T47D (cell line): ENCODE data around the gene GALNTL6.

Source experiments
- DNase-seq, 2 experiments: peaks; one replicate each; pipeline versions ENCODE4 v3.0.0 to v3.0.0-alpha.2; 2011 to 2012; ENCODE audit warnings: low read depth in 1 of 2, low spot score in 1 of 2
- JUND ChIP-seq: IDR thresholded peaks from 2 replicates; pipeline ENCODE4 v1.6.1; 2012; ENCODE audit warnings: low read depth
- in situ Hi-C: cut with HindIII; loops from 2 replicates; pipeline ENCODE4 v1.10.0; 2016; ENCODE audit warnings: low sequenced_read_pairs, low pct_unique_long_range_greater_than_20kb

Gene GALNTL6

GRCh38 chr4:172152284-172152683 is 339.1 kb downstream of the GALNTL6 start:
- no peak for DNase-seq
- in situ Hi-C loops, result no loop called here
- no peak for TF ChIP-seq JUND

GRCh38 chr4:172153719-172154118 is 340.5 kb downstream of the GALNTL6 start:
- TF ChIP-seq JUND, result no peak
- no peak for DNase-seq
- in situ Hi-C loops, result no loop called here

- in situ Hi-C loops, result no loop called here
- no peak for DNase-seq
- TF ChIP-seq JUND, result no peak
Measured at GRCh38 chr4:172155838-172156345, 342.7 kb downstream of the GALNTL6 start.

- no peak for TF ChIP-seq JUND
- in situ Hi-C loops, result no loop called here
Measured at GRCh38 chr4:172157946-172158345, 344.7 kb downstream of the GALNTL6 start.

GRCh38 chr4:172163215-172163614 is 350.0 kb downstream of the GALNTL6 start:
- no peak for TF ChIP-seq JUND
- in situ Hi-C loops, result no loop called here

More at GRCh38 chr4:172157946-172158345, 344.7 kb downstream of the GALNTL6 start:
- DNase-seq, result no peak

GRCh38 chr4:172168888-172169287 is 355.7 kb downstream of the GALNTL6 start:
- DNase-seq, result no peak
- TF ChIP-seq JUND, result no peak
- in situ Hi-C loops, result no loop called here

More at GRCh38 chr4:172163215-172163614, 350.0 kb downstream of the GALNTL6 start:
- DNase-seq, result no peak

- no peak for DNase-seq
- no peak for TF ChIP-seq JUND
- in situ Hi-C loops, result no loop called here
Measured at GRCh38 chr4:172169871-172170270, 356.7 kb downstream of the GALNTL6 start.

GRCh38 chr4:172173206-172173605 is 360.0 kb downstream of the GALNTL6 start:
- no peak for TF ChIP-seq JUND
- no peak for DNase-seq
- in situ Hi-C loops, result no loop called here

GRCh38 chr4:172177382-172177781 is 364.2 kb downstream of the GALNTL6 start:
- in situ Hi-C loops, result no loop called here
- no peak for DNase-seq
- TF ChIP-seq JUND, result no peak

GRCh38 chr4:172188248-172188988 is 375.2 kb downstream of the GALNTL6 start:
- DNase-seq, result peak in 1 of 2 experiments; percentile 41

GRCh38 chr4:172202480-172203076 is 389.4 kb downstream of the GALNTL6 start:
- in situ Hi-C loops, result no loop called here
- no peak for TF ChIP-seq JUND
- peak; percentile 18 to 48 for DNase-seq

More at GRCh38 chr4:172188248-172188988, 375.2 kb downstream of the GALNTL6 start:
- TF ChIP-seq JUND, result no peak
- in situ Hi-C loops, result no loop called here

- no peak for DNase-seq
- in situ Hi-C loops, result no loop called here
- no peak for TF ChIP-seq JUND
Measured at GRCh38 chr4:172207258-172207657, 394.1 kb downstream of the GALNTL6 start.

GRCh38 chr4:172207886-172208285 is 394.7 kb downstream of the GALNTL6 start:
- no peak for TF ChIP-seq JUND
- no peak for DNase-seq
- in situ Hi-C loops, result no loop called here
